ENCODE measurements around the gene NUP210. TPM values are rescaled to one million over a fixed set of nuclear protein-coding genes. Genes with fewer than 3 reads are reported as not detected.
"Not testable (repeated sequence)": the region's sequence is repeated elsewhere in the genome, so short reads cannot be mapped to it uniquely, and the experiment has no call there.

The NUP210 gene
- total RNA-seq, 1 donor: 0.45 TPM

DNA sequence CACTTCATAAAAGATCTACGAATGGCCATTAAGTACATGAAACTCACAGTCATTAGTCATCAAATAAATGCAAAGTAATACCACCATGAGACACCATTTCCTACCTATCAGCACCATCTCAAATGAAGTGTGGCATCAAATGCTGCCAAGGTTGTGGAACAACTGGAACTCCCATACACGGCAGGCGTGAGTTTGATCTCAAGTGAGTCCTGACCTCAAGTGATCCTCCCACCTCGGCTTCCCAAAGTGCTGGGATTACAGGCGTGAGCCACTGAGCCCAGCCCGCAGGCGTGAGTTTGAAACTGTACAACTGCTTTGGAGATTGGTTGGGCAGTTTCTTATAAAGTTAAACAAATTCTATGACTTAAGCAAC is 31.2 kb upstream of the NUP210 start:
- TF ChIP-seq, protein P1, sequence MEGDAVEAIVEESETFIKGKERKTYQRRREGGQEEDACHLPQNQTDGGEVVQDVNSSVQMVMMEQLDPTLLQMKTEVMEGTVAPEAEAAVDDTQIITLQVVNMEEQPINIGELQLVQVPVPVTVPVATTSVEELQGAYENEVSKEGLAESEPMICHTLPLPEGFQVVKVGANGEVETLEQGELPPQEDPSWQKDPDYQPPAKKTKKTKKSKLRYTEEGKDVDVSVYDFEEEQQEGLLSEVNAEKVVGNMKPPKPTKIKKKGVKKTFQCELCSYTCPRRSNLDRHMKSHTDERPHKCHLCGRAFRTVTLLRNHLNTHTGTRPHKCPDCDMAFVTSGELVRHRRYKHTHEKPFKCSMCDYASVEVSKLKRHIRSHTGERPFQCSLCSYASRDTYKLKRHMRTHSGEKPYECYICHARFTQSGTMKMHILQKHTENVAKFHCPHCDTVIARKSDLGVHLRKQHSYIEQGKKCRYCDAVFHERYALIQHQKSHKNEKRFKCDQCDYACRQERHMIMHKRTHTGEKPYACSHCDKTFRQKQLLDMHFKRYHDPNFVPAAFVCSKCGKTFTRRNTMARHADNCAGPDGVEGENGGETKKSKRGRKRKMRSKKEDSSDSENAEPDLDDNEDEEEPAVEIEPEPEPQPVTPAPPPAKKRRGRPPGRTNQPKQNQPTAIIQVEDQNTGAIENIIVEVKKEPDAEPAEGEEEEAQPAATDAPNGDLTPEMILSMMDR (IDR thresholded peaks at IDR 0.05; ENCODE audit: insufficient read depth, low read length): no peak
- peak overlapping the region; percentile 76 for H3K4me3 ChIP-seq (ENCODE audit: low read depth, low read length)
- DNase-seq (ENCODE audit: low read depth): no peak

DNA sequence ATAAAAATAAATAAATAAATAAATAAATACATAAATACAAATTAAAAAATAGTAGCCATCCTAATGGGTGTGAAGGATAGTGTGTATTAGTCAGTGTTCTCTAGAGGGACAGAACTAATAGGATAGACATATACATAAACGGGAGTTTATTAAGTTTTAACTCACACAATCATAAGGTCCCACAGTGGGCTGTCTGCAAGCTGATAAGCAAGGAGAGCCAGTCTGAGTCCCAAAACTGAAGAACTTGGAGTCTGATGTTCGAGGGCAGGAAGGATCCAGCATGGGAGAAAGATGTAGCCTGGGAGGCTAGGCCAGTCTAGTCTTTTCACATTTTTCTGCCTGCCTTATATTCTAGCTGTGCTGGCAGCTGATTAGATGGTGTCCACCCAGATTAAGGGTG is 22.8 kb upstream of the NUP210 start:
- DNase-seq (ENCODE audit: low read depth); H3K4me3 ChIP-seq (ENCODE audit: low read depth, low read length): not testable (repeated sequence)

DNA sequence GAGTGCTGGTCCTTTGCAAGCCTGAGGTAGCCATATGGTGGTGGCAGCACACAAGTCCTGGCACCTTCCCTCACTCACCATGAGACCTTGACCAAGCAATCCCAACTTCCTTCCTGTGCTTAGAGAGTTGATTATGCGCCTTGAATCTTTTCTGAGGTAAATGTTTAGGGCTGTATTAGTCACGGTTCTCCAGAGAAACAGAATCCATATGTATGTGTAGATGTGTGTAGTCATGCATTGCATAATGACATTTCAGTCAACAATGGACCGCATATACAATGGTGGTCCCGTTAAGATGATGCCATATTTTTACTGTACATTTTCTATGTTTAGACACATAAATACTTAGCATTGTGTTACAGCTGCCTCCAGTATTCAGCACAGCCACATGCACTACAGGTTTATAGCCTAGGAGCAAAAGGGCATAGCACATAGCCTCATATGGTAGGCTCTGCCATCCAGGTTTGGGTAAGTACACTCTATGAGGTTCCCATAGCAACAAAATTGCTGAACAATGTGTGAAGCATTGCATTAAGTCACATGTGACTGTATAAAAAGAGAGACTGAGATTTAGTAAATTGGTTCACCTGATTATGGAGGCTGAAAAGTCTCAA is 20.2 kb upstream of the NUP210 start:
- TF ChIP-seq, protein P1 (IDR thresholded peaks at IDR 0.05; ENCODE audit: insufficient read depth, low read length): no peak
- no peak for DNase-seq (ENCODE audit: low read depth)

DNA sequence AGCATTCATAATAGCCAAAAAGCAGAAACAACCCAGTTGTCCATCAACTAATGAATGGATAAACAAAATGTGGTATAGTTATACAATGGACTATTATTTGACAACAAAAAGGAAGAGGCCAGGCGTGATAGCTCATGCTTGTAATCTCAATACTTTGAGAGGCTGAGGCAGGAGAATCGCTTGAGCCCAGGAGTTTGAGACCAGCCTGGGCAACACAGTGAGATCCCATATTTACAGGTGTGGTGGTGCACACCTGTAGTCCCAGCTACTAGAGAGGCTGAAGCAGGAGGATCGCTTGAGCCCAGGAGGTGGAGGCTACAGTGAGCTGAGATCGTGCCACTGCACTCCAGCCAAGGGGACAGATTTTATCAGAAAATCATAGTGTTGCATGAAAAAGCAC is 16.1 kb upstream of the NUP210 start:
- not testable (repeated sequence) for H3K4me3 ChIP-seq (ENCODE audit: low read depth, low read length); DNase-seq (ENCODE audit: low read depth)

More for the DNA sequence above, 20.2 kb upstream of the NUP210 start:
- H3K4me3 ChIP-seq (ENCODE audit: low read depth, low read length): no peak overlapping the region

DNA sequence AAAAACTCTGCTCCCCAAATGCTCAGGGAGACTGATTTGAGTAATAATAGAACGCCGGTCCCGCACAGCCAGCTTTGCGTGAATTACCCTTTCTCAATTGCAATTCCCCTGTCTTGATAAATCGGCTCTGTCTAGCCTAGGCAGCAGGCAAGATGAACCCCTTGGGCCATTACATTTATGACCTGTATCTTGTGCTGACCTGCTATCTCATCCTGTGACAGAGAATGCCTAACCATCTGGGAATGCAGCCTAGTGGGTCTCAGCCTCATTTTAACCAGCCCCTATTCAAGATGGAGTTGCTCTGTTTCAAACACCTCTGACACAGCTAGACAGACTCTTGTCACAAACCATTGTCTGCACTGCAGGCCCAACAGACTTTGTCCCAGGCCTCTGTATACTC is 13.8 kb upstream of the NUP210 start:
- no peak overlapping the region for H3K4me3 ChIP-seq (ENCODE audit: low read depth, low read length)
- TF ChIP-seq, protein P1 (IDR thresholded peaks at IDR 0.05; ENCODE audit: insufficient read depth, low read length): no peak
- DNase-seq (ENCODE audit: low read depth): no peak

DNA sequence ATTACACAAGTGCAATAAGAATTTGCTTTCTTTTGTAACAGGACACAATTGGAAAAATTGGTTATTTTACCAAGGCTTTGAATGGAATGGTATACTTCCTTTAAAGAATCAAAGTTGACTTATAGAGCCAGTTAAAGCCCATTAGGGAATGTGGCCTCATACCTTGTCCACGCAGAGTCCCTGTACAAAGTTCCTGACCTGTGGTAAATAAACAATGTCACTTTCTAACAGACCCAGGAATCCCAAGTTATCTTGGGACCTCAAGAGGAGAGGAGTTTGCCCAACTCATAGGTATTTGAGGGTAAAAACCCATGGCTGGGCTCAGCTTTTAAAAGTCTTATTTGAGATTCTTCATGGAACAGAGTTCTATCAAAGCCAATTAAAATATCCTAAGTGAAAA is 12.0 kb upstream of the NUP210 start:
- H3K4me3 ChIP-seq (ENCODE audit: low read depth, low read length): no peak overlapping the region
- no peak for DNase-seq (ENCODE audit: low read depth)
- TF ChIP-seq, protein P1 (IDR thresholded peaks at IDR 0.05; ENCODE audit: insufficient read depth, low read length): no peak

DNA sequence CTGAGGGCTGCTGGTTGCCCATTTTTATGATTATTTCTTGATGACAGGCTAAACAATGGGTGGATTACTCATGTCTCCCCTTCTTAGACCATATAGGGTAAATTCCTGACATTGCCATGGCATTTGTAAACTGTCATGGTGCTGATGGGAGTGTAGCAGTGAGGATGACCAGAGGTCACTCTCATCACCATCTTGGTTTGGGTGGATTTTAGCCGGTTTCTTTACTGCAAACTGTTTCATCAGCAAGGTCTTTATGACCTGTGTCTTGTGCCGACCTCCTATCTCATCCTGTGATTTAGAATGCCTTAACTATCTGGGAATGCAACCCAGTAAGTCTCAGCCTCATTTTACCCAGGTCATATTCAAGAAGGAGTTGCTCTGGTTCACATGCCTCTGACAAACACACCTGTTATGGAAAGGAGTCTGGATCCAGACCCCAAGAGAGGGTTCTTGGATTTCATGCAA is 10.3 kb upstream of the NUP210 start:
- DNase-seq (ENCODE audit: low read depth); H3K4me3 ChIP-seq (ENCODE audit: low read depth, low read length): not testable (repeated sequence)

DNA sequence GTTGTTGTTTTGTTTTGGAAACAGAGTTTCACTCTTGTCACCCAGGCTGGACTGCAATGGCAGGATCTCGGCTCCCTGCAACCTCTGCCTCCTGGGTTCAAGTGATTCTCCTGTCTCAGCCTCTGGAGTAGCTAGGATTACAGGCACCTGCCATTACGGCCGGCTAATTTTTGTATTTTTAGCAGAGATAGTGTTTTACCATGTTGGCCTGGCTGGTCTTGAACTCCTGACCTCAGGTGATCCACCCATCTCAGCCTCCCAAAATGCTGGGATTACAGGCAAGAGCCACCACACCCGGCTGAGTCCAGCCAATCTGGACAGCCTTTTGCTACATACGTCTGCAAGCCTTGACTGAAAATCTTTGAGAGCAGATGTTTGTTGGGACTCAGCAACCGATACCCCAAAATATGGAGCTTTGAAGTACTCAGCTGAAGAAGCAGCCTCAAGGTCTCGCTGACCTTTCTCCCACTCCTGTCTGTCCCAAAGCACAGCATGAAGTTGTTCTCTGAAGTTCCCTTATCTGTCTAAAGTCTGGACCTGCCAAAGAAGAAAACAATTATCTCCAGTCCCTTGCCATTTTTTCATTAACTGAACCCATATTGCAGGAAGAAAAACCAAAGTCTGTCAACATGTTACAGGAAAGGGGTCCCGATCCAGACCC is 9.6 kb upstream of the NUP210 start:
- DNase-seq (ENCODE audit: low read depth): no peak
- TF ChIP-seq, protein P1 (IDR thresholded peaks at IDR 0.05; ENCODE audit: insufficient read depth, low read length): no peak

DNA sequence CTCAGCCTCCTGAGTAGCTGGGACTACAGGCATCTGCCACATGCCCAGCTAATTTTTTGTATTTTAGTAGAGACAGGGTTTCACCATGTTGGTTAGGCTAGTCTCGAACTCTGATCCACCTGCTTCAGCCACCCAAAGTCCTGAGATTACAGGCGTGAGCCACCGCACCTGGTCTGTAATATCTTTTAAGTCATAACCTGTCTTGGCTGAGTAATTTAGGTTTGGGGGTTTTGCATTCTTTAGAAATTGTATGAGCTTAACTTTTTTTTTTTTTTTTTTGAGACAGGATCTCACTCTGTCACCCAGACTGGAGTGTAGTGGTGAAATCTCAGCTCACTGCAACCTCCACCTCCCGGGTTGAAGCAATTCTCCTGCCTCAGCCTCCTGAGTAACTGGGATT is 8.6 kb upstream of the NUP210 start:
- H3K4me3 ChIP-seq (ENCODE audit: low read depth, low read length); DNase-seq (ENCODE audit: low read depth): not testable (repeated sequence)

More for the DNA sequence above, 9.6 kb upstream of the NUP210 start:
- H3K4me3 ChIP-seq (ENCODE audit: low read depth, low read length): no peak overlapping the region
